Duodenal mucosa (tissue), 2 donors: ENCODE results near the gene TTN.

ENCODE experiments used
- H3K27ac ChIP-seq: one replicate; pipeline ENCODE4 v1.7.0; 2013; ENCODE audit warnings: low read depth, low read length
- H3K27me3 ChIP-seq, 2 donors: one replicate each; pipeline ENCODE4 v1.7.0; 2013; ENCODE audit warnings: low read length in 2 of 2, control low read depth in 1 of 2; ENCODE audit not compliant: insufficient read depth in 2 of 2, control insufficient read depth in 1 of 2
- H3K36me3 ChIP-seq, 2 donors: one replicate each; pipeline ENCODE4 v1.7.0; 2013; ENCODE audit warnings: low read length in 2 of 2, control low read depth in 1 of 2; ENCODE audit not compliant: insufficient read depth in 2 of 2, control insufficient read depth in 1 of 2
- H3K4me1 ChIP-seq, 2 donors: one replicate each; pipeline ENCODE4 v1.7.0; 2013; ENCODE audit warnings: low read length in 2 of 2, control low read depth in 1 of 2; ENCODE audit not compliant: insufficient read depth in 2 of 2, control insufficient read depth in 1 of 2
- H3K4me3 ChIP-seq, 2 donors: one replicate each; pipeline ENCODE4 v1.7.0; 2013; ENCODE audit warnings: low read length in 2 of 2, low read depth in 1 of 2
- H3K9ac ChIP-seq, 2 donors: one replicate each; pipeline ENCODE4 v1.7.0; 2013; ENCODE audit warnings: low read length in 2 of 2, low read depth in 1 of 2
- H3K9me3 ChIP-seq, 2 donors: one replicate each; pipeline ENCODE4 v1.7.0; 2013; ENCODE audit warnings: low read length in 2 of 2, control low read depth in 1 of 2; ENCODE audit not compliant: control insufficient read depth in 1 of 2

Gene TTN

DNA sequence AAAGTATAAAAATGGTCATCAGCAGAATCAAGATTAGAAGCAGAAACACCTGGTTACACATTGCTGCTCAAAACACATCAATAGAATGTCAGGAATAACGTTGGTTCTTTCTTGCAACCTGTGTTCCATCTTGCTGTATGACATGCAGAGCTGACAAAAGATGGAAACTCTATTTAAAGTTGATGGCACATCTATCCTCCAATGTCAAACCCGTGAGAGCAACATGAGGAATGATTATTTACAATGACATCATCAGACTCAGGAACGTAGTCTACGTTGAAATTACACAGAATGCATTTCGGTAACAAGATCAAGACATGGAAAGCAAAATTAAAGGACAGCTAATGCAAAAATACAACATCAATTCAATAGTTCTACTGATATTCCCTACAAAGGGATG lies 26.2 kb upstream of the TTN start:
- H3K36me3 ChIP-seq = no peaks in the 10 kb centered on the region
- no peaks in the 10 kb centered on the region for H3K9me3 ChIP-seq
- H3K4me1 ChIP-seq = no peaks in the 10 kb centered on the region
- no peaks in the 10 kb centered on the region for H3K27me3 ChIP-seq
- H3K4me3 ChIP-seq = no peak overlapping the region
- no peak overlapping the region for H3K27ac ChIP-seq
- no peak overlapping the region for H3K9ac ChIP-seq

DNA sequence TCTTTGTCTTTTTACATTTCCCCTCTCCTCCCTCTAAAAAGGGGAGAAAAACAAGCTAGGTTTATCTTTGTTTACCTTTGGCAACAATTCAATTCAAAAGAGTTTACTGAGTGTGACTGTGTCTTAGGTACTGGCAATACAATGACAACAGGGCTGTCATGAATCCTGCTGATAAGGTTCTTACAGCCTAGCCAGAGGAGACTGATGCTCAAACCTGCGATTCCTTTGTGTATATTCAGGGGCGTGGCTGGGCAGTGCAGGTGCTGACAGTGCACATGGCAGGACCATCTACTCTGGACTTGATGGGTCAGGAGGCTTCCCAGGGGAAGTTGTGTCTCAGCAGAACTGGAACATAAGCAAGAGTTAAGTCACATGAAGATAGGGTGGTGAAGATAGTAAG lies 23.2 kb upstream of the TTN start:
- H3K27me3 ChIP-seq = no peaks in the 10 kb centered on the region
- H3K4me3 ChIP-seq = no peak overlapping the region
- no peak overlapping the region for H3K27ac ChIP-seq
- H3K9me3 ChIP-seq = no peaks in the 10 kb centered on the region
- H3K36me3 ChIP-seq = no peaks in the 10 kb centered on the region
- H3K4me1 ChIP-seq = no peaks in the 10 kb centered on the region
- H3K9ac ChIP-seq = no peak overlapping the region

GRCh38 chr2:178829981-178830380 lies 22.8 kb upstream of the TTN start:
- Histone ChIP-seq H3K4me1 (no peaks in the 10 kb centered on the region), H3K27me3 (no peaks in the 10 kb centered on the region), H3K9me3 (no peaks in the 10 kb centered on the region), H3K9ac (no peak overlapping the region), H3K36me3 (no peaks in the 10 kb centered on the region), H3K4me3 (no peak overlapping the region), H3K27ac (no peak overlapping the region)

DNA sequence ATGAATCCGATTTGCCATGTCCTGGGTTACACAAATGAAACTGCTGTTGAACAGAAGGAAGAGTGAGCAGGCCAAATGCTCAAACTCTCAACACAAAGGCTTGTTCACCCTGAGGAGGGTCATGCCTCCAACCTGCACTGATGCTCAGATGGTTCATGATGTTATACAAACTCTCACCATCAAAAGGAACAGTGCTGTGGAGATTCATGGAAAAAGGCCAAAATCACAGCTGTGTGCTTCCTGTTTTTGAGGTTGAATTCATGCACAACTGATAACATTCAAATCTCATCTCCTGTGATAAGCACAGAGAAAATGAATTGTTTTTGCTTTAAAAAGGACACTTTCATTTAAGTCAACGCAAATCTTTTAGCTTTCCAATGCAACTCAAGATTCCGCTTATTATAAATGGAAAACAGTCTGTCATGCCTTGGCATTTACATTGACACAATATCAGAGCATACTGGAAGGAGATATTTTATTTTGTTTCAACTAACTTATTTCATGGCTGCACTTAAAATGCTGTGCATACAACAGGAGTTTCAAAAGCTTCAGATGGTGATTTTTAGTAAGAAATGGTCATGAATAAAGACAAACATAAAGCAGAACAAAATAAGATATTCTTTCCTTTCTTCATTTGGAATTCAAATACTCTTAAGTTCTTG lies 22.2 kb upstream of the TTN start:
- Histone ChIP-seq H3K9ac (no peak overlapping the region), H3K27me3 (no peaks in the 10 kb centered on the region), H3K27ac (no peak overlapping the region), H3K9me3 (no peaks in the 10 kb centered on the region), H3K36me3 (no peaks in the 10 kb centered on the region), H3K4me3 (no peak overlapping the region), H3K4me1 (no peaks in the 10 kb centered on the region)

DNA sequence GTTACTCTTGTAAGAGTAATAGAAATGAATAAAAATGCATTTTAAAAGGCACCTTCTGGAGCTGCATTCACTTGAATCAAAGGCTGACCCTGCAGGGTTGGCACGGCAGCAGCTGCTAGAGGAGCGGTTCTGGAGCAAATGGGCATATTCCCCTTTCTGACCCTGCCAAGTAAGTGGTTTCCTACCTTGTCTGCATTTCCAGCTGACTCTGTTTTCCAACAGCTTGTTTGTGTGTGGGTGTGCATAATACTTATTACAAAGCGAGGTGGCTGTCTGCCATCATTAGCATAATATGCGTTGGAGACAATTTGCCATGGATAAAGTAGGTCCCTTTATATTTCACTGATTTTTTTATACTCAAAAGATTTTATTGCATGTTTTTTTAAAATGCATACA lies 21.3 kb upstream of the TTN start:
- Histone ChIP-seq H3K9me3 (no peaks in the 10 kb centered on the region), H3K4me3 (no peak overlapping the region), H3K27ac (no peak overlapping the region), H3K27me3 (no peaks in the 10 kb centered on the region), H3K36me3 (no peaks in the 10 kb centered on the region), H3K4me1 (no peaks in the 10 kb centered on the region), H3K9ac (no peak overlapping the region)

DNA sequence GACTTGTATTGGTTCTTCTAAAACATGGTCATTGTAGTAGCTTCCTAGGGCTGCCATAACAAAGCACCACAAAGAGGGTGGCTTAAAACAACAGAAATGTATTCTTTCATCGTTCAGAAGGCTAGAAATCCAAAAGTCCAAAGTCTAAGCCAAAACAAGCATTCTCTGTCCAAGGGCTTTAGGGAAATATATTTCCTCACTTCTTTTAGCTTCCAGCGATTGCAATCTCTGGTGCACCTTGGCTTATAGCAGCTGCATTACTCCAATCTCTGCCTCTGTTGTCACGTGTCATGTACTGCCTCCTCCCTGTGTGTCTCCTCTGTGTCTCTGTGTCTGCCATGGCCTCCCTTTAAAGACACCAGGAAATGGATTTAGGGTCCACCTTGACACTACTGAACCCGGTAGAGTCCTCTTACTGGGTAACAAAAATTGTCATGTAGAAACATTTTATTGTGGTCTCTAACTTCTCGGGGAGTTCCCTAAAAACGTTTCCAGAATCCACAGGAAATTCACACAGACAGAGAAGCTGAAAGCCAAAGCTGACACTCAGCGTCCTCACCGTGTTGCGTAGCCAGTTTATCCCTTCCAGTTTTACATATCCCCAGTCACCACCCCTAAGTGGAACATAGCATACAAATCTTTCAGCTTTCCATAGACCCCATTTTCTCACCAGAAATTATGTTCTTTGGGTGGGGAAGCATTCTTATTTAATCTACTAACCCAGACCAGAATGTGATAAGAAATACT lies 20.7 kb upstream of the TTN start:
- Histone ChIP-seq H3K4me1 (no peaks in the 10 kb centered on the region), H3K27me3 (no peaks in the 10 kb centered on the region), H3K27ac (no peak overlapping the region), H3K9ac (no peak overlapping the region), H3K9me3 (no peaks in the 10 kb centered on the region), H3K36me3 (no peaks in the 10 kb centered on the region), H3K4me3 (no peak overlapping the region)

DNA sequence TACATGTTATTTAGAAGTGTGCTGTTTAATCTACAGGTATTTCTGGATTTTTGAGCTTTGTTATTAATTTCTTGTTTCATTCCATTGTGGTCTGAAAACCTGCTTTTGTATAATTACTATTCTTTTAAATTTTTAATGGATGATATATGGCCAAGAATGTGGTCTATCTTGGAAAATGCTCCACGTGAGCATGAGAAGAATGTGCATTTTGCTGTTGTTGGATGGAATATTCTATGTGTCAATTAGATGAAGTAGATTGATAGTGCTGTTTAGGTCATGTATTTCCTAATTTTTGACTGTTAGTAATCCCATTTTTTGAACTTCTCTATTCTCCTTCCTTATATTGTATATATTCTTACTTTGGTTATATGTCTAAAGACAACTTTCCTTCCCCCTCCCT lies 19.9 kb upstream of the TTN start:
- Histone ChIP-seq H3K27me3 (no peaks in the 10 kb centered on the region), H3K9ac (no peak overlapping the region), H3K9me3 (no peaks in the 10 kb centered on the region), H3K4me1 (no peaks in the 10 kb centered on the region), H3K27ac (no peak overlapping the region), H3K4me3 (no peak overlapping the region), H3K36me3 (no peaks in the 10 kb centered on the region)

DNA sequence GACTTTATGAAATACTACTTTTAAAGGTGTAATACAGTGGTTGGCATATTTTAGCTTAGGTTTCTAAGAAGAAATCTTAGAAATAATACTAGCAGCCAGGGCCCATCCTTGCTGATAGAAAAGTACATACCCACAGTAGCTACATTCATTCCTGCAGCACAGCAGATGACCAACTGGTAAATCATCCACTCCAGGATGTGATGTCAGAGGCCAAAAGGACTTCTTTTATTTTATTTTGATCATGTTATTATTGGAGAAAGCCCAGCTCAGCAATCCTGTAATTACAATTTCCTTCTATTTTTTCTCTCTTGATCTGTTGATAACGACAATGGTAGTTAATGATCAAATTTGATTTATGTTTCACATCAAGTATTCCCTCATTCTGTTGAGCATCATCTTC lies 18.0 kb upstream of the TTN start:
- H3K9me3 ChIP-seq = no peaks in the 10 kb centered on the region
- H3K36me3 ChIP-seq = no peaks in the 10 kb centered on the region
- no peaks in the 10 kb centered on the region for H3K4me1 ChIP-seq
- H3K27me3 ChIP-seq = no peaks in the 10 kb centered on the region
- H3K4me3 ChIP-seq = no peak overlapping the region
- no peak overlapping the region for H3K9ac ChIP-seq
- H3K27ac ChIP-seq = no peak overlapping the region

GRCh38 chr2:178824181-178824580 lies 17.0 kb upstream of the TTN start:
- H3K9me3 ChIP-seq = no peaks in the 10 kb centered on the region
- H3K27me3 ChIP-seq = no peaks in the 10 kb centered on the region
- no peak overlapping the region for H3K4me3 ChIP-seq
- H3K36me3 ChIP-seq = no peaks in the 10 kb centered on the region
- no peaks in the 10 kb centered on the region for H3K4me1 ChIP-seq
- H3K27ac ChIP-seq = no peak overlapping the region
- H3K9ac ChIP-seq = no peak overlapping the region

DNA sequence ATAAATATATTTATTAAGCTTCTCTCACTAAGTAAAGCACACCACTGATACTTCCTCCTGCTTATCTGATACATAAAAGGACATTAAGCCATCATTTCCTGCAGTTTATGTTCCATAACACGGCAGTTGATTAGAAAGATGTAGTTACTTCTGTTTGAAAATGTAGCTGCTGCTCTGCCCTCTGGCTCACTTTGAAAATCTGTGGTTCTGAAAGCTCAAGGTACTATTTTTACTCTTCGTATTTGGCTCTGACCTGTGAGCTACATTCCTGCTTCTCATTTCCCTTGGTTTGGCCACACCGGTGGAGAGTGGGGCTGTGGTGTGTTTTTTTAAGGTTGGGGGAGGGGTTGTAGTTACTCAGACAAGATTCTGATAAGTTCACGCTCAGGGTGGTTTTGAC lies 12.8 kb upstream of the TTN start:
- no peak overlapping the region for H3K4me3 ChIP-seq
- H3K36me3 ChIP-seq = no peaks in the 10 kb centered on the region
- H3K4me1 ChIP-seq = no peaks in the 10 kb centered on the region
- no peaks in the 10 kb centered on the region for H3K9me3 ChIP-seq
- H3K9ac ChIP-seq = no peak overlapping the region
- H3K27ac ChIP-seq = no peak overlapping the region
- H3K27me3 ChIP-seq = no peaks in the 10 kb centered on the region
